ENCODE measurements around the gene MAGI1. TPM values are rescaled to one million over a fixed set of nuclear protein-coding genes. Genes with fewer than 3 reads are reported as not detected.

MAGI1 gene
- polyA plus RNA-seq, 3 donors: not detected

DNA sequence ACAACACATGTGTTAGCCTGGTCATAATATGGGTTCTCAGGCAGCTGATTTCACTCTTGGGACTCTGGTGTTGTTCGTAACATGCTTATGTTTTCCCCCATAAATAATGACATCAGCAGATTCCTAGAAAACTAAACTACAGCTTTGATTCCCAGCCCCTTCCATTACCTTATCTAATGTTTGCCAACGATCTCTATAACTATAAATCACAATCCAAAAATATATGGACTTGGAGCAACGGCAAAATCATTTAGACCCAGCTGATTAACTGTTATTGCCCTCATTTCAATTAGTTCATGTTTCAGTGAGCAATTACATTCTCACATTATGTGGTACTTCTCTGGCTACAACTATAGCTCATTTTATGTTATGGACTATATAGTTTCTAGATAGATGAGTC is 531.3 kb downstream of the MAGI1 start:
- Histone ChIP-seq H3K9ac (ENCODE audit: insufficient read depth, low read length, poor library complexity, severe bottlenecking) (no peak overlapping the region), H3K4me3 (replicated peaks in 1 of 3; ENCODE audit: low read depth in 2 of 3, low read length in 3 of 3) (no peak overlapping the region), H3K4me2 (replicated peaks; ENCODE audit: extremely low read depth, low read length, poor library complexity, severe bottlenecking) (no peak overlapping the region), H3K27me3 (ENCODE audit: control insufficient read depth in 2 of 2, insufficient read depth in 2 of 2, low read length in 2 of 2) (no peaks in the 10 kb centered on the region), H3K4me1 (ENCODE audit: control insufficient read depth in 1 of 2, insufficient read depth in 2 of 2, low read length in 2 of 2) (no peaks in the 10 kb centered on the region), H3K36me3 (replicated peaks in 1 of 2; ENCODE audit: control insufficient read depth in 1 of 2, insufficient read depth in 2 of 2, low read length in 2 of 2) (no peaks in the 10 kb centered on the region), H4K20me1 (ENCODE audit: insufficient read depth, low read length) (no peaks in the 10 kb centered on the region), H3K9me3 (replicated peaks in 1 of 2; ENCODE audit: control insufficient read depth in 1 of 2, insufficient read depth in 1 of 2, low read length in 2 of 2) (peaks cover 0 to 4% of the 10 kb centered on the region in 2 donors), H2AFZ (ENCODE audit: insufficient read depth, low read depth, low read length, poor library complexity, severe bottlenecking) (no peak overlapping the region), H3K79me2 (ENCODE audit: insufficient read depth, low read length) (no peaks in the 10 kb centered on the region), H3K27ac (ENCODE audit: low read depth in 1 of 2, low read length in 2 of 2) (no peak overlapping the region)
- no peaks in the 10 kb centered on the region for H3K4me1 Mint-ChIP-seq
- no peak for TF ChIP-seq CTCF (IDR thresholded peaks at IDR 0.05)
- intact Hi-C loops (cut with micrococcal nuclease): no loop called here
- 90% methylated on average over 2 of the region's 3 CpGs for WGBS (ENCODE audit: insufficient coverage)
- H3K27ac Mint-ChIP-seq: no peak overlapping the region
- no peak for DNase-seq
- no peak overlapping the region for H3K4me3 Mint-ChIP-seq
- peaks cover 2 to 8% (median 6%) of the 10 kb centered on the region in 7 donors for H3K9me3 Mint-ChIP-seq
- H3K36me3 Mint-ChIP-seq: no peaks in the 10 kb centered on the region
- H3K27me3 Mint-ChIP-seq (ENCODE audit: low read depth in 3 of 3): no peaks in the 10 kb centered on the region

GRCh38 chr3:65503776-65504175 is 534.9 kb downstream of the MAGI1 start:
- no peak for DNase-seq
- no CpG with 5 or more reads among the region's 1 CpG for WGBS (ENCODE audit: insufficient coverage)
- Histone ChIP-seq H3K9me3 (replicated peaks in 1 of 2; ENCODE audit: control insufficient read depth in 1 of 2, insufficient read depth in 1 of 2, low read length in 2 of 2) (no peaks in the 10 kb centered on the region), H3K27ac (ENCODE audit: low read depth in 1 of 2, low read length in 2 of 2) (no peak overlapping the region), H4K20me1 (ENCODE audit: insufficient read depth, low read length) (no peaks in the 10 kb centered on the region), H2AFZ (ENCODE audit: insufficient read depth, low read depth, low read length, poor library complexity, severe bottlenecking) (no peak overlapping the region), H3K36me3 (replicated peaks in 1 of 2; ENCODE audit: control insufficient read depth in 1 of 2, insufficient read depth in 2 of 2, low read length in 2 of 2) (no peaks in the 10 kb centered on the region), H3K4me3 (replicated peaks in 1 of 3; ENCODE audit: low read depth in 2 of 3, low read length in 3 of 3) (no peak overlapping the region), H3K79me2 (ENCODE audit: insufficient read depth, low read length) (no peaks in the 10 kb centered on the region), H3K27me3 (ENCODE audit: control insufficient read depth in 2 of 2, insufficient read depth in 2 of 2, low read length in 2 of 2) (no peaks in the 10 kb centered on the region), H3K4me2 (replicated peaks; ENCODE audit: extremely low read depth, low read length, poor library complexity, severe bottlenecking) (no peak overlapping the region), H3K9ac (ENCODE audit: insufficient read depth, low read length, poor library complexity, severe bottlenecking) (no peak overlapping the region), H3K4me1 (ENCODE audit: control insufficient read depth in 1 of 2, insufficient read depth in 2 of 2, low read length in 2 of 2) (no peaks in the 10 kb centered on the region)
- no peaks in the 10 kb centered on the region for H3K36me3 Mint-ChIP-seq
- intact Hi-C loops (cut with micrococcal nuclease): no loop called here
- H3K4me3 Mint-ChIP-seq: no peak overlapping the region
- no peaks in the 10 kb centered on the region for H3K4me1 Mint-ChIP-seq
- H3K27ac Mint-ChIP-seq: no peak overlapping the region
- H3K27me3 Mint-ChIP-seq (ENCODE audit: low read depth in 3 of 3): no peaks in the 10 kb centered on the region
- peaks cover 0 to 8% (median 3%) of the 10 kb centered on the region in 7 donors for H3K9me3 Mint-ChIP-seq
- no peak for TF ChIP-seq CTCF (IDR thresholded peaks at IDR 0.05)

Data from CD14-positive monocyte (primary cell).